ENCODE results near the gene QPRT.

GRCh38 chr16:29683543-29684090 is 4.6 kb downstream of the QPRT start:
- TF ChIP-seq CTCF (IDR thresholded peaks at IDR 0.05 in 2 of 3, conservative IDR thresholded peaks at IDR 0.05 in 1 of 3; ENCODE audit: borderline replicate concordance in 1 of 3, insufficient read depth in 1 of 3, low read depth in 2 of 3, low read length in 2 of 3) = no peak
- TF ChIP-seq RAD21 (IDR thresholded peaks at IDR 0.05; ENCODE audit: low read depth) = no peak
- no peak for TF ChIP-seq CBX3 (IDR thresholded peaks at IDR 0.05; ENCODE audit: low read depth)
- no peak for TF ChIP-seq EZH2 (IDR thresholded peaks at IDR 0.05)
- no peak for TF ChIP-seq SRF (IDR thresholded peaks at IDR 0.05; ENCODE audit: low read depth)

All from HCT116 (cell line).